Activated T-cell treated with anti-CD3 and anti-CD28 coated beads, Interleukin-2, amount 50 U/mL, for 24 hours (primary cell): ENCODE measurements around the gene TMEM45B.
"Not testable (repeated sequence)": the region's sequence is repeated elsewhere in the genome, so short reads cannot be mapped to it uniquely, and the experiment has no call there.

Experiments used
- DNase-seq: peaks from one replicate; pipeline ENCODE4 v3.0.0-alpha.2; 2020
- H3K27ac Mint-ChIP-seq: 2 replicates; pipeline ENCODE4 v1.8.0; 2020; ENCODE audit warnings: mild to moderate bottlenecking, mixed read lengths
- H3K27me3 Mint-ChIP-seq: 2 replicates; pipeline ENCODE4 v1.8.0; 2020; ENCODE audit warnings: mixed read lengths
- H3K36me3 Mint-ChIP-seq: 2 replicates; pipeline ENCODE4 v1.8.0; 2020; ENCODE audit warnings: low read depth, mixed read lengths
- H3K4me1 Mint-ChIP-seq: 2 replicates; pipeline ENCODE4 v1.8.0; 2020; ENCODE audit warnings: low read depth, mixed read lengths
- H3K4me3 Mint-ChIP-seq: 2 replicates; pipeline ENCODE4 v1.8.0; 2020; ENCODE audit warnings: mild to moderate bottlenecking, moderate library complexity, mixed read lengths
- H3K9me3 Mint-ChIP-seq: 2 replicates; pipeline ENCODE4 v1.8.0; 2020; ENCODE audit warnings: mixed read lengths

Gene TMEM45B

DNA sequence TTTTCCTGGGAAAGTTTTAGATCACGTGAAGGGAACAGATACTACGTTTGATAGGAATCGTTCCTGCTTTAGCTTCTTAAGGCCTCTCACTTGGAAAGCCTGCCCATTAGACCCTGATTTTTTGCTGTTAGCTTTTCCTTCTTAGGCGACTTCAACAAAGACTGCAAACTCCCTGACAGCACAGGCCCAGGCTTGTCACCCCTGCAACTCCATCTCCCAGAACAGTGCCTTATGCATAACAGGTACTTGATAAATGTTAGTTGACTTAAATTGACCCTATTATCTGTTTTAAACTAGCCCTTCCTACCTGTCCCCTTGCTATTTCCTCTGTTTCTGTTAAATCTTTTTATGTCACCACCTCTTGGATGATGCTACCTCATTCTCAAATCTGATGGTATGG is 7.6 kb downstream of the TMEM45B start:
- H3K9me3 Mint-ChIP-seq, H3K27ac Mint-ChIP-seq, H3K36me3 Mint-ChIP-seq, DNase-seq, H3K4me3 Mint-ChIP-seq, H3K4me1 Mint-ChIP-seq, H3K27me3 Mint-ChIP-seq: not testable (repeated sequence)

DNA sequence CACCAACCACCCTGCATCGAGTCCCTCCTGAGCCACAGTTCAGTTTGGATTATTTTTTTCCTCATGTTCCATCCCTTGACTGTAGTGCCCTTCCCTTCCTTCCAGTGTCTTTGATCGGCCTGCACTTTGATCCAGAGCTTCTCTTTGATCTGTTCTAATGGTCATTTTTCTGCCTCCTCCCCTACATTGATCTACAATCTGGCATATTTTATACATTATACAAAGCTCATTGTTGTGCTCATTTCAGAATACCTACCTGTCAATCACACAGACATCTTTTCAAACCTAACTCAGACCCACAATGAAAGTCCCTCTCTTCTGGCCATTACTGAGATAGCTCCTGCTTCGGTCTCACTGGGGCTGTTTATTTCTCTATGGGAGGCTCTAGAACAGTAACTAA is 8.2 kb downstream of the TMEM45B start:
- H3K4me1 Mint-ChIP-seq, DNase-seq, H3K27me3 Mint-ChIP-seq, H3K9me3 Mint-ChIP-seq, H3K4me3 Mint-ChIP-seq, H3K36me3 Mint-ChIP-seq, H3K27ac Mint-ChIP-seq: not testable (repeated sequence)

- H3K9me3 Mint-ChIP-seq, result peaks cover 6% of the 10 kb centered on the region
- no peak overlapping the region for H3K4me3 Mint-ChIP-seq
- H3K27me3 Mint-ChIP-seq, result no peaks in the 10 kb centered on the region
- no peaks in the 10 kb centered on the region for H3K36me3 Mint-ChIP-seq
- no peak overlapping the region for H3K27ac Mint-ChIP-seq
- DNase-seq, result no peak
- H3K4me1 Mint-ChIP-seq, result peaks cover 13% of the 10 kb centered on the region
These were observed 9.7 kb downstream of the TMEM45B start for GRCh38 chr11:129825380-129825779.

GRCh38 chr11:129828301-129828836 is 12.7 kb downstream of the TMEM45B start:
- no peaks in the 10 kb centered on the region for H3K36me3 Mint-ChIP-seq
- peaks cover 13% of the 10 kb centered on the region for H3K4me1 Mint-ChIP-seq
- H3K4me3 Mint-ChIP-seq, result no peak overlapping the region
- H3K27me3 Mint-ChIP-seq, result no peaks in the 10 kb centered on the region
- no peak for DNase-seq
- peaks cover 6% of the 10 kb centered on the region for H3K9me3 Mint-ChIP-seq
- H3K27ac Mint-ChIP-seq, result no peak overlapping the region

DNA sequence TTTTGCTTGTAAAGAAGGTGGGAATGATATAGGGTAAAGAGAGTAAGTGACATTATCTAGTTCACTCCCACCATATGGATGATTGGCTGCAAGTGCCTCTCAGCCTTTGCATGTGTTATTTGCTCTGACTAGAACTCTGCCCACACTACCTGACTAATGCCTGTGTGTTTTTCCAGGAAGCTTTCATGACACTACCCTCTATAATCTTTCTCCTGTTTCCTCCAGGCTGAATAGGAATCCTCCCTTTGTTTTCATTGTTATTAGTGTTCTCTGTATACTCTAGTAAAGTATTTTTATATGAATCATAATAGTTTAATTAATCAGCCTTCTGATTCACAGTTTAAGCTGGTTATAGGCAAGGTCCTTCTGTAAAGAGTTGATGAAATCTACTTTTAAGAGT is 13.8 kb downstream of the TMEM45B start:
- H3K9me3 Mint-ChIP-seq, H3K27me3 Mint-ChIP-seq, DNase-seq, H3K4me3 Mint-ChIP-seq, H3K36me3 Mint-ChIP-seq, H3K27ac Mint-ChIP-seq: not testable (repeated sequence)
- peaks cover 13% of the 10 kb centered on the region for H3K4me1 Mint-ChIP-seq

DNA sequence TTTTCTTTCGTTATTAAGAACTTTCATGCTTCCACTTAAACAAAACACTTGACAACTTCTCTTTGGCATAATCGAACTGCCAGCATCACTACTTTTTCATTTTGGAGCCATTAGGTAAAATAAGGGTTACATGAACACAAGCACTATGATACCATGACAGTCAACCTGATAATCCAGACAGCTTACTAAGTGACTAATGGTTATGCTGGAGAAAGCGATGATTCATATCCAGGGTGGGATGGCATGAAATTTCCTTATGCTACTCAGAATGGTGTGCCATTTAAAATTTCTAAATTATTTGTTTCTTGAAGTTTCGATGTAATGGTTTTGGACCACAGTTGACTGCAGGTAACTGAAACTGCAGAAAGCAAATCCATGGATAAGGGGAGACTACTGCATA is 15.6 kb downstream of the TMEM45B start:
- H3K36me3 Mint-ChIP-seq, H3K27me3 Mint-ChIP-seq, DNase-seq, H3K27ac Mint-ChIP-seq, H3K9me3 Mint-ChIP-seq, H3K4me3 Mint-ChIP-seq: not testable (repeated sequence)
- peaks cover 19% of the 10 kb centered on the region for H3K4me1 Mint-ChIP-seq

DNA sequence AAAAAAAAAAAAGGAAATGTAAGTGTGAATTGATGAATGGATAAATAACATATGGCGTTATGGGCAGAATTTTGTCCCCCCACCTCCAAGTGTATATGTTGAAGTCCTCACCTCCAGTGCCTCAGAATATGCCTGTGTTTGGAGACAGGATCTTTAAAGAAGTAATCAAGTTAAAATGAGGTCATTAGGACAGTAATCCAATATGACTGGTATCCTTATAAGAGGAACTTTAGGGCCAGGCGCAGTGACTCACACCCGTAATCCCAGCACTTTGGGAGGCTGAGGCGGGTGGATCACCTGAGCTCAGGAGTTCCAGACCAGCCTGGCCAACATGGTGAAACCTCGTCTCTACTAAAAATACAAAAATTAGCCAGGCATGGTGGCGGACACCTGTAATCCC is 17.6 kb downstream of the TMEM45B start:
- not testable (repeated sequence) for H3K27me3 Mint-ChIP-seq, H3K9me3 Mint-ChIP-seq, DNase-seq, H3K4me3 Mint-ChIP-seq, H3K36me3 Mint-ChIP-seq, H3K27ac Mint-ChIP-seq
- peaks cover 19% of the 10 kb centered on the region for H3K4me1 Mint-ChIP-seq

DNA sequence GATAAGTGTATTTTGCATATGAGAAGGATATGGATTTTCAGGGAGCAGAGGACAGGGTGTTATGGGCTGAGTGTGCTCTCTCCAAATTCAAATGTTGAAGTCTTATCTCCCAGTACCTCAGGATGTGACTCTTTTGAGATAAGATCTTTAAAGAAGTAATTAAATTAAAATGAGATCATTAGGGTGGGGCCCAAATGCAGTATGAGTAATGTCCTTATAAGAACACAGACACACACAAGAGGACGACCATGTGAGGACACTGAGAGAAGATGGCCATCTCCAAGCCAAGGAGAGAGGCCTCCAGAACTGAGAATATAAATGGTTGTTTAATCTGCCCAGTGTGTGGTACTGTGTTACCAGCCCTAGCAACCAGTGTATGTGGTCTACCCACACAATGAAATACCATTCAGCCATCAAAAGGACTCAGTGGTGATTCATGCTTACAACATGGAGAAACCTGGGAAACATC is 20.8 kb downstream of the TMEM45B start:
- DNase-seq, H3K36me3 Mint-ChIP-seq, H3K27me3 Mint-ChIP-seq, H3K27ac Mint-ChIP-seq, H3K9me3 Mint-ChIP-seq, H3K4me3 Mint-ChIP-seq: not testable (repeated sequence)
- peaks cover 23% of the 10 kb centered on the region for H3K4me1 Mint-ChIP-seq

- DNase-seq, result no peak
- H3K27ac Mint-ChIP-seq, result no peak overlapping the region
- peaks cover 25% of the 10 kb centered on the region for H3K4me1 Mint-ChIP-seq
- H3K27me3 Mint-ChIP-seq, result no peaks in the 10 kb centered on the region
- no peak overlapping the region for H3K4me3 Mint-ChIP-seq
- H3K36me3 Mint-ChIP-seq, result no peaks in the 10 kb centered on the region
- H3K9me3 Mint-ChIP-seq, result no peaks in the 10 kb centered on the region
These were observed 21.3 kb downstream of the TMEM45B start for GRCh38 chr11:129836979-129837378.

DNA sequence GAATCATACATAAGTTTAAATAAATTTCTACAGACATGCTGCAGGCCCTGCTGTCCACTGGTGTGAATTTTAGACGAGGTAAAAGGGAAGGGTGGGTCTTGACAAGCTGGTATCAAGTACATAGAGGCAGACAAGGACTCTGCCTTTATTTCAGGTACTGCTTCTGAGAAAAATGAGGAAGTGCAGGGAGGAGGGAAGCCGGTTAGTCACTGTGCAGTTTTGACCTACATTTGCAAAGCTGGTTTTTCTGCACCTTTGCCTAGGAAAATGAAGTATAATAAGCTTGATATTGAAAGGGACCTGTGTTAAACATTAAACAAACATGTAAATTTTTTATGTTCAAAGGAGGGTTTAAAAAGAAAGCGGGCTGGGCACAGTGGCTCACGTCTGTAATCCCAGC is 24.6 kb downstream of the TMEM45B start:
- H3K4me3 Mint-ChIP-seq, result no peak overlapping the region
- H3K36me3 Mint-ChIP-seq, result peaks cover 3% of the 10 kb centered on the region
- no peaks in the 10 kb centered on the region for H3K27me3 Mint-ChIP-seq
- peaks cover 5% of the 10 kb centered on the region for H3K9me3 Mint-ChIP-seq
- no peak for DNase-seq
- peaks cover 32% of the 10 kb centered on the region for H3K4me1 Mint-ChIP-seq
- H3K27ac Mint-ChIP-seq, result no peak overlapping the region

- H3K27me3 Mint-ChIP-seq, result no peaks in the 10 kb centered on the region
- peaks cover 39% of the 10 kb centered on the region for H3K4me1 Mint-ChIP-seq
- H3K27ac Mint-ChIP-seq, result no peak overlapping the region
- H3K36me3 Mint-ChIP-seq, result peaks cover 3% of the 10 kb centered on the region
- peaks cover 5% of the 10 kb centered on the region for H3K9me3 Mint-ChIP-seq
- DNase-seq, result no peak
- H3K4me3 Mint-ChIP-seq, result no peak overlapping the region
These were observed 26.5 kb downstream of the TMEM45B start for GRCh38 chr11:129842138-129842537.

GRCh38 chr11:129846508-129847335 is 31.1 kb downstream of the TMEM45B start:
- H3K27ac Mint-ChIP-seq, result no peak overlapping the region
- peaks cover 26% of the 10 kb centered on the region for H3K4me1 Mint-ChIP-seq
- peaks cover 5% of the 10 kb centered on the region for H3K9me3 Mint-ChIP-seq
- peaks cover 3% of the 10 kb centered on the region for H3K36me3 Mint-ChIP-seq
- no peaks in the 10 kb centered on the region for H3K27me3 Mint-ChIP-seq
- DNase-seq, result no peak
- H3K4me3 Mint-ChIP-seq, result no peak overlapping the region

- H3K9me3 Mint-ChIP-seq, H3K4me3 Mint-ChIP-seq, H3K36me3 Mint-ChIP-seq, H3K27me3 Mint-ChIP-seq, H3K27ac Mint-ChIP-seq, DNase-seq: not testable (repeated sequence)
- H3K4me1 Mint-ChIP-seq, result peaks cover 20% of the 10 kb centered on the region
These were observed 31.7 kb downstream of the TMEM45B start for GRCh38 chr11:129847361-129847760.

DNA sequence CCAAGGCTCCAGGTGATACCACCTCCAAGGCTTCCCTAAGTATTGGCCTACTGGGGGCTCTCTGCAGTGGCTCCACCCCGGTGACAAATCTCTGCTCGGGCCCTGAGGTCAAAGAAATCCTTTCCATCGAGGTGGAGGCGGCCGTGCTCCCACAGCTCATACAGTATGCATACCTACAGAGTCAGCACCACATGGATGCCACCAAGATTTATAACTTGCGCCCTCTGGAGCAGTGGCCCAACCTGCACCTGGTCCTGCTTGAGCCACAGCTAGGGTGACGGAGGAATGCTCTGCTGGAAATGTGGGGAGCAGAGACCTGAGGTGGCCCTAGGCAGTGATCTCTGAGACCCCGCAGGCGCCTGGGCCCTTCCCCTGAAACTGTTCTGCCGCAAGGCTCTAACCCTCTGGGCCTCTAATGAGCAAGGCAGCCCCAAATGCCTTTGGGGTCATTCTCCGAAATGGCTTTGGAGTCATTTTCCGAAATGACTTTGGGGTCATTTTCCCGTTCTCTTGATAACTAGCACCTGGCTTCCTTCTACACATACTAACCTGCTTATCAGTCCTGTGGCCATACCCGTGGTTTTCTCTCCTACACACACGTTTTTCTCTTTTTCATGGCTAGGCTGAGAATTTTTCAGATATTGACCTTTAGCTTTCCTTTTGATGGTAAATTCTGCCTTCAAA is 33.9 kb downstream of the TMEM45B start:
- H3K4me3 Mint-ChIP-seq, result no peak overlapping the region
- DNase-seq, result no peak
- H3K36me3 Mint-ChIP-seq, result no peaks in the 10 kb centered on the region
- H3K9me3 Mint-ChIP-seq, result no peaks in the 10 kb centered on the region
- no peak overlapping the region for H3K27ac Mint-ChIP-seq
- H3K27me3 Mint-ChIP-seq, result no peaks in the 10 kb centered on the region
- peaks cover 38% of the 10 kb centered on the region for H3K4me1 Mint-ChIP-seq

GRCh38 chr11:129852125-129852740 is 36.6 kb downstream of the TMEM45B start:
- H3K27ac Mint-ChIP-seq, result no peak overlapping the region
- peaks cover 37% of the 10 kb centered on the region for H3K4me1 Mint-ChIP-seq
- no peaks in the 10 kb centered on the region for H3K9me3 Mint-ChIP-seq
- H3K36me3 Mint-ChIP-seq, result peaks cover 7% of the 10 kb centered on the region
- DNase-seq, result no peak
- no peak overlapping the region for H3K4me3 Mint-ChIP-seq
- no peaks in the 10 kb centered on the region for H3K27me3 Mint-ChIP-seq
